ENCODE results near the gene PTK6. TPM values are rescaled to one million over a fixed set of nuclear protein-coding genes. Genes with fewer than 3 reads are reported as not detected.

PTK6 gene
- total and polyA plus RNA-seq, 2 of the 13 experiments (the other 11 are each of a cell fraction or from before 2014, with no cell fraction given) = 0.08 TPM; not detected in 1

GRCh38 chr20:63572788-63573646 lies 35.8 kb upstream of the PTK6 start (continued):
- TF ChIP-seq ZSCAN30 (CRISPR knock-in tag; IDR thresholded peaks at IDR 0.05) (no peak), KDM3A (CRISPR knock-in tag; IDR thresholded peaks at IDR 0.05; ENCODE audit: low read depth) (peak; percentile 37; the same call in 1 of the 2 replicates), SCMH1 (CRISPR knock-in tag; IDR thresholded peaks at IDR 0.05; ENCODE audit: borderline replicate concordance) (no peak), MYNN (CRISPR knock-in tag; IDR thresholded peaks at IDR 0.05; ENCODE audit: low read depth) (peak; percentile 43; the same call in 1 of the 2 replicates)

- CTCF ChIA-PET (ENCODE audit: low intra/inter-chr PET ratio, low total read pairs) = interaction anchor here (2.8 kb wide), 1 partner anchor 34 kb away, joined by 22 read pairs; the partner anchor contains the start of gene PTK6
- BruUV-seq (replicated peaks) = no TSS peak
- no peak for ATAC-seq
Observed at GRCh38 chr20:63572071-63572787, 35.1 kb upstream of the PTK6 start.

More at GRCh38 chr20:63572071-63572787, 35.1 kb upstream of the PTK6 start:
- 97% methylated on average over 41 of the region's 48 CpGs for WGBS (ENCODE audit: low lambda C conversion rate)
- Histone ChIP-seq H3K4me1 (ENCODE audit: insufficient read depth, low read length) (peaks cover 40% of the 10 kb centered on the region), H3K27me3 (ENCODE audit: control insufficient read depth in 1 of 2, insufficient read depth in 2 of 2, low read length in 2 of 2) (peaks cover 0 to 5% of the 10 kb centered on the region in 2 experiments; a peak in 1 of 5 replicates), H3K9ac (ENCODE audit: insufficient read depth, low read depth, low read length) (no peak overlapping the region; the same call in 1 of the 2 replicates), H3K9me3 (ENCODE audit: low read length) (no peaks in the 10 kb centered on the region), H3K79me2 (ENCODE audit: insufficient read depth, low read length) (no peaks in the 10 kb centered on the region), H4K20me1 (ENCODE audit: insufficient read depth, low read length) (peaks cover 2% of the 10 kb centered on the region; the same call in 1 of the 2 replicates), H3K27ac (ENCODE audit: extremely low read length, insufficient read depth, low read length) (no peak overlapping the region), H3K4me3 (replicated peaks in 1 of 3; ENCODE audit: insufficient read depth in 1 of 3, low read depth in 2 of 3, low read length in 3 of 3) (no peak overlapping the region; a peak in 1 of 6 replicates), H2AFZ (ENCODE audit: low read length) (no peak overlapping the region), H3K4me2 (ENCODE audit: low read depth, low read length) (no peak overlapping the region), H3K36me3 (replicated peaks in 1 of 2; ENCODE audit: control insufficient read depth in 1 of 2, insufficient read depth in 2 of 2, low read length in 2 of 2) (no peaks in the 10 kb centered on the region)
- in situ Hi-C loops (cut with HindIII; ENCODE audit: extremely low pct_ligation_motif_present, low pct_unique_long_range_greater_than_20kb) = no loop called here
- TF ChIP-seq ZFP91 (CRISPR knock-in tag; IDR thresholded peaks at IDR 0.05; ENCODE audit: borderline replicate concordance) = peak; percentile 24; the same call in 1 of the 2 replicates
- no peak for TF ChIP-seq EEA1 (CRISPR knock-in tag; IDR thresholded peaks at IDR 0.05; ENCODE audit: borderline replicate concordance)
- TF ChIP-seq ZNF253 (CRISPR knock-in tag; IDR thresholded peaks at IDR 0.05; ENCODE audit: borderline replicate concordance) = peak; percentile 67; the same call in 1 of the 2 replicates
- peak; percentile 7 for TF ChIP-seq AGO1 (IDR thresholded peaks at IDR 0.05; ENCODE audit: low read depth, low read length, poor library complexity, severe bottlenecking)
- TF ChIP-seq ZNF788 (CRISPR knock-in tag; IDR thresholded peaks at IDR 0.05; ENCODE audit: borderline replicate concordance) = peak; percentile 44; the same call in 1 of the 2 replicates
- TF ChIP-seq RBFOX2 (IDR thresholded peaks at IDR 0.05; ENCODE audit: low read depth, low read length) = 0 out of 2 replicates have a peak, but pooled peaks have one; percentile 36
- TF ChIP-seq ZNF644 (CRISPR knock-in tag; IDR thresholded peaks at IDR 0.05; ENCODE audit: low read depth) = no peak
- peak; percentile 78; the same call in 1 of the 2 replicates for TF ChIP-seq KLF13 (CRISPR knock-in tag; IDR thresholded peaks at IDR 0.05)
- TF ChIP-seq NFIB (CRISPR knock-in tag; IDR thresholded peaks at IDR 0.05; ENCODE audit: borderline replicate concordance) = 0 out of 2 replicates have a peak, but pooled peaks have one; percentile 34
- TF ChIP-seq HDAC1 (CRISPR knock-in tag; IDR thresholded peaks at IDR 0.05) = 0 out of 2 replicates have a peak, but pooled peaks have one; percentile 9
- peak; percentile 48; the same call in 1 of the 2 replicates for TF ChIP-seq HES4 (CRISPR knock-in tag; IDR thresholded peaks at IDR 0.05; ENCODE audit: borderline replicate concordance)
- TF ChIP-seq CAMTA2 (CRISPR knock-in tag; IDR thresholded peaks at IDR 0.05; ENCODE audit: borderline replicate concordance) = peak; percentile 31; the same call in 1 of the 2 replicates
- no peak for TF ChIP-seq PRMT3 (CRISPR knock-in tag; IDR thresholded peaks at IDR 0.05; ENCODE audit: borderline replicate concordance, low read depth)
- 0 out of 2 replicates have a peak, but pooled peaks have one; percentile 17 for TF ChIP-seq ZNF567 (CRISPR knock-in tag; IDR thresholded peaks at IDR 0.05; ENCODE audit: borderline replicate concordance)
- no peak for DNase-seq (ENCODE audit: low spot score)
- intact Hi-C loops (cut with micrococcal nuclease; ENCODE audit: unreplicated experiment) = no loop called here
- POLR2A ChIA-PET = interaction anchor here (2.6 kb wide), 1 partner anchor 11 kb away, joined by 19 read pairs; no protein-coding TSS in a partner anchor
- FAIRE-seq = no peak

All from HepG2 (cell line).